HG02678 (cell line): ENCODE data around the gene SMCO1.
"Not testable (repeated sequence)": the region's sequence is repeated elsewhere in the genome, so short reads cannot be mapped to it uniquely, and the experiment has no call there.

Source experiments
- ATAC-seq: cut with Tn5 transposase; IDR thresholded peaks from one replicate; pipeline ENCODE4 v1.9.1; 2021; ENCODE audit warnings: mild to moderate bottlenecking, moderate library complexity; ENCODE audit not compliant: unreplicated experiment

SMCO1 gene

GRCh38 chr3:196496183-196496582 lies 19.0 kb downstream of the SMCO1 start:
- ATAC-seq, result no peak

GRCh38 chr3:196493292-196493691 lies 21.9 kb downstream of the SMCO1 start:
- no peak for ATAC-seq

GRCh38 chr3:196492080-196492479 lies 23.1 kb downstream of the SMCO1 start:
- ATAC-seq, result no peak

- ATAC-seq, result no peak
Measured at GRCh38 chr3:196489747-196490146, 25.4 kb downstream of the SMCO1 start.

GRCh38 chr3:196486263-196486662 lies 28.9 kb downstream of the SMCO1 start:
- no peak for ATAC-seq

GRCh38 chr3:196477678-196478077 lies 37.5 kb downstream of the SMCO1 start:
- ATAC-seq, result no peak

GRCh38 chr3:196472286-196472685 lies 42.9 kb downstream of the SMCO1 start:
- no peak for ATAC-seq

- no peak for ATAC-seq
Measured at GRCh38 chr3:196471551-196471950, 43.6 kb downstream of the SMCO1 start.

- ATAC-seq, result not testable (repeated sequence)
Measured at GRCh38 chr3:196470182-196470581, 45.0 kb downstream of the SMCO1 start.

GRCh38 chr3:196463804-196464203 lies 51.3 kb downstream of the SMCO1 start:
- no peak for ATAC-seq

GRCh38 chr3:196463478-196463756 lies 51.7 kb downstream of the SMCO1 start:
- ATAC-seq, result no peak

- not testable (repeated sequence) for ATAC-seq
Measured at GRCh38 chr3:196462680-196463477, 52.3 kb downstream of the SMCO1 start.

GRCh38 chr3:196458063-196458462 lies 57.1 kb downstream of the SMCO1 start:
- ATAC-seq, result no peak

- not testable (repeated sequence) for ATAC-seq
Measured at GRCh38 chr3:196457470-196457869, 57.7 kb downstream of the SMCO1 start.
